ENCODE results near the gene SHD. TPM values are rescaled to one million over a fixed set of nuclear protein-coding genes. Genes with fewer than 3 reads are reported as not detected.

Gene SHD
- total and polyA plus RNA-seq, 9 of the 15 experiments (the other 6 are each of a cell fraction or from before 2014, with no cell fraction given), result 0.05 to 0.62 (median 0.15) TPM; not detected in 5

- TF ChIP-seq ZNF3 (CRISPR knock-in tag; IDR thresholded peaks at IDR 0.05) (no peak), ZNF24 (IDR thresholded peaks at IDR 0.05) (no peak), MEIS2 (IDR thresholded peaks at IDR 0.05; ENCODE audit: partially characterized antibody) (peak; percentile 75), ATF4 (CRISPR knock-in tag; IDR thresholded peaks at IDR 0.05) (no peak), FOXP1 (CRISPR knock-in tag; IDR thresholded peaks at IDR 0.05) (no peak), ZNF511 (CRISPR knock-in tag; IDR thresholded peaks at IDR 0.05) (no peak), TAF1 (IDR thresholded peaks at IDR 0.05; ENCODE audit: control insufficient read depth, extremely low read depth, insufficient read depth, low read length, severe bottlenecking) (no peak), BCL6 (CRISPR knock-in tag; IDR thresholded peaks at IDR 0.05) (no peak), ZNF717 (CRISPR knock-in tag; IDR thresholded peaks at IDR 0.05) (no peak), MAZ (CRISPR knock-in tag; conservative IDR thresholded peaks at IDR 0.05 in 1 of 2, IDR thresholded peaks at IDR 0.05 in 1 of 2) (no peak), NCOR1 (IDR thresholded peaks at IDR 0.05) (no peak), MGA (IDR thresholded peaks at IDR 0.05) (no peak), RBM25 (IDR thresholded peaks at IDR 0.05; ENCODE audit: low read depth, low read length, severe bottlenecking) (peak; percentile 74), RBM15 (IDR thresholded peaks at IDR 0.05; ENCODE audit: insufficient read depth, low read length) (no peak), CBX5 (IDR thresholded peaks at IDR 0.05; ENCODE audit: borderline replicate concordance, low read depth) (no peak), ARID2 (IDR thresholded peaks at IDR 0.05) (no peak), HDAC1 (IDR thresholded peaks at IDR 0.05) (0 out of 4 replicates have a peak, but pooled peaks of 1 of the 2 experiments have one; percentile 32)
These were observed 1.8 kb upstream of the SHD start (continued) for GRCh38 chr19:4277191-4277696.
